H9 (cell line): ENCODE data around the gene DPH6. TPM values are rescaled to one million over a fixed set of nuclear protein-coding genes. Genes with fewer than 3 reads are reported as not detected.

Source experiments
- DNase-seq: peaks from one replicate; pipeline ENCODE4 v3.0.0-alpha.2; 2017
- H2AFZ ChIP-seq: one replicate; pipeline ENCODE4 v1.6.1; 2013; ENCODE audit warnings: mild to moderate bottlenecking, low read length, control low read depth, moderate library complexity
- H2AK5ac ChIP-seq: 2 replicates; pipeline ENCODE4 v1.6.1; 2013; ENCODE audit warnings: low read length, control low read depth, mixed read lengths; ENCODE audit not compliant: insufficient read length
- H2BK120ac ChIP-seq: one replicate; pipeline ENCODE4 v1.6.1; 2013; ENCODE audit warnings: low read depth, mild to moderate bottlenecking, low read length, control low read depth, inconsistent platforms; ENCODE audit not compliant: poor library complexity, severe bottlenecking
- H2BK12ac ChIP-seq: 2 replicates; pipeline ENCODE4 v1.6.1; 2013; ENCODE audit warnings: low read length, control low read depth, mixed read lengths, low read depth; ENCODE audit not compliant: insufficient read length
- H2BK15ac ChIP-seq: 2 replicates; pipeline ENCODE4 v1.6.1; 2013; ENCODE audit warnings: low read depth, low read length, control low read depth
- H2BK20ac ChIP-seq: one replicate; pipeline ENCODE4 v1.6.1; 2013; ENCODE audit warnings: low read depth, mild to moderate bottlenecking, low read length, control low read depth, inconsistent platforms; ENCODE audit not compliant: poor library complexity, severe bottlenecking
- H2BK5ac ChIP-seq: 2 replicates; pipeline ENCODE4 v1.6.1; 2013; ENCODE audit warnings: low read length, control low read depth, mixed read lengths; ENCODE audit not compliant: insufficient read length
- H3K14ac ChIP-seq: 2 replicates; pipeline ENCODE4 v1.6.1; 2013; ENCODE audit warnings: low read length, control low read depth; ENCODE audit not compliant: insufficient read depth
- H3K18ac ChIP-seq: 2 replicates; pipeline ENCODE4 v1.6.1; 2013; ENCODE audit warnings: low read depth, mild to moderate bottlenecking, mixed read lengths, low read length, control low read depth; ENCODE audit not compliant: insufficient read length
- H3K23ac ChIP-seq: 2 replicates; pipeline ENCODE4 v1.6.1; 2013; ENCODE audit warnings: low read length, control low read depth, mixed read lengths, low read depth; ENCODE audit not compliant: insufficient read length
- H3K23me2 ChIP-seq: 2 replicates; pipeline ENCODE4 v1.6.1; 2013; ENCODE audit warnings: low read depth, mild to moderate bottlenecking, mixed read lengths, low read length, control low read depth; ENCODE audit not compliant: insufficient read length, poor library complexity, severe bottlenecking
- H3K27ac ChIP-seq: 2 replicates; pipeline ENCODE4 v1.5.1; 2013; ENCODE audit warnings: low read length, control low read depth, mixed read lengths, low read depth; ENCODE audit not compliant: insufficient read length
- H3K27me3 ChIP-seq: 2 replicates; pipeline ENCODE4 v1.6.1; 2013; ENCODE audit warnings: low read length, control low read depth, inconsistent platforms; ENCODE audit not compliant: insufficient read depth
- H3K4ac ChIP-seq: 2 replicates; pipeline ENCODE4 v1.6.1; 2013; ENCODE audit warnings: low read depth, mild to moderate bottlenecking, control low read depth, inconsistent platforms, low read length, moderate library complexity
- H3K4me1 ChIP-seq: 2 replicates; pipeline ENCODE4 v1.6.1; 2013; ENCODE audit warnings: low read length, control low read depth, inconsistent platforms; ENCODE audit not compliant: insufficient read depth
- H3K4me2 ChIP-seq: 2 replicates; pipeline ENCODE4 v1.6.1; 2013; ENCODE audit warnings: low read length, control low read depth, mixed read lengths; ENCODE audit not compliant: insufficient read length, insufficient read depth
- H3K56ac ChIP-seq: 2 replicates; pipeline ENCODE4 v1.6.1; 2013; ENCODE audit warnings: low read depth, mild to moderate bottlenecking, mixed read lengths, low read length, control low read depth; ENCODE audit not compliant: insufficient read length
- H3K79me1 ChIP-seq: 2 replicates; pipeline ENCODE4 v1.6.1; 2013; ENCODE audit warnings: low read depth, mild to moderate bottlenecking, moderate library complexity, low read length, control low read depth, inconsistent platforms; ENCODE audit not compliant: insufficient read depth, poor library complexity, severe bottlenecking
- H3K79me2 ChIP-seq: 2 replicates; pipeline ENCODE4 v1.6.1; 2013; ENCODE audit warnings: low read length, control low read depth, inconsistent platforms; ENCODE audit not compliant: insufficient read depth
- H3K9ac ChIP-seq: 2 replicates; pipeline ENCODE4 v1.6.1; 2013; ENCODE audit warnings: low read length, control low read depth, mixed read lengths; ENCODE audit not compliant: insufficient read length; ENCODE audit errors: extremely low read depth
- H3K9me3 ChIP-seq: one replicate; pipeline ENCODE4 v1.6.1; 2013; ENCODE audit warnings: low read depth, low read length, inconsistent platforms; ENCODE audit not compliant: control insufficient read depth
- H3T11ph ChIP-seq: one replicate; pipeline ENCODE4 v1.6.1; 2013; ENCODE audit warnings: mild to moderate bottlenecking, low read length, control low read depth, inconsistent platforms
- H4K20me1 ChIP-seq: one replicate; pipeline ENCODE4 v1.6.1; 2013; ENCODE audit not compliant: control insufficient read depth, insufficient read length, insufficient read depth
- H4K5ac ChIP-seq: 2 replicates; pipeline ENCODE4 v1.6.1; 2013; ENCODE audit warnings: low read depth, mild to moderate bottlenecking, mixed read lengths, low read length, control low read depth; ENCODE audit not compliant: insufficient read length
- H4K8ac ChIP-seq: replicated peaks from 2 replicates; pipeline ENCODE4 v1.6.1; 2013; ENCODE audit warnings: low read length, control low read depth, mixed read lengths, low read depth; ENCODE audit not compliant: insufficient read length
- H4K91ac ChIP-seq: 2 replicates; pipeline ENCODE4 v1.6.1; 2013; ENCODE audit warnings: low read depth, mild to moderate bottlenecking, moderate library complexity, mixed read lengths, low read length, control low read depth; ENCODE audit not compliant: insufficient read length
- H3K27ac Mint-ChIP-seq, 3 experiments: 2 replicates in 2 of 3; 3 replicates in 1 of 3; pipeline ENCODE4 v1.8.0; 2020 to 2021; ENCODE audit warnings: mixed read lengths in 3 of 3, mild to moderate bottlenecking in 1 of 3, moderate library complexity in 1 of 3
- H3K27me3 Mint-ChIP-seq: 2 replicates; pipeline ENCODE4 v1.8.0; 2021; ENCODE audit warnings: low read depth, mild to moderate bottlenecking, moderate library complexity, mixed read lengths
- H3K36me3 Mint-ChIP-seq, 3 experiments: 2 replicates in 2 of 3; 3 replicates in 1 of 3; pipeline ENCODE4 v1.8.0; 2020 to 2021; ENCODE audit warnings: low read depth in 3 of 3, mixed read lengths in 3 of 3; ENCODE audit not compliant: insufficient read depth in 1 of 3
- H3K4me1 Mint-ChIP-seq, 2 experiments: 2 replicates each; pipeline ENCODE4 v1.8.0; 2020; ENCODE audit warnings: mixed read lengths in 2 of 2
- H3K4me3 Mint-ChIP-seq, 2 experiments: 2 replicates in 1 of 2; 3 replicates in 1 of 2; pipeline ENCODE4 v1.8.0; 2020 to 2021; ENCODE audit warnings: mild to moderate bottlenecking in 2 of 2, mixed read lengths in 2 of 2, moderate library complexity in 1 of 2
- H3K9me3 Mint-ChIP-seq, 2 experiments: 2 replicates in 1 of 2; 3 replicates in 1 of 2; pipeline ENCODE4 v1.8.0; 2020; ENCODE audit warnings: mild to moderate bottlenecking in 2 of 2, mixed read lengths in 2 of 2, moderate library complexity in 1 of 2
- WGBS: extraction: QIAGEN DNeasy Blood & Tissue Kit; methylation state at CpG from one replicate; pipeline ENCODE4 v1.1.7; 2013; ENCODE audit warnings: missing lambda C conversion rate, low lambda C conversion rate, mixed read lengths; ENCODE audit not compliant: insufficient read length; ENCODE audit errors: extremely low coverage; 5-methylcytosine and 5-hydroxymethylcytosine counted together
- total RNA-seq: library from RNA; stranded (reverse); gene quantifications from 2 replicates; pipeline ENCODE4 v1.2.1, GENCODE V29; 2021
- TF ChIP-seq, protein P1 (sequence below): fragments of 200-600 bp; sonication (generic); conservative IDR thresholded peaks from 3 replicates; pipeline ENCODE4 v1.8.0; 2021; ENCODE audit warnings: antibody characterized with exemption, mild to moderate bottlenecking

The DPH6 gene
- total RNA-seq, 1 experiment from 2014 or later: 42.0 TPM

DNA sequence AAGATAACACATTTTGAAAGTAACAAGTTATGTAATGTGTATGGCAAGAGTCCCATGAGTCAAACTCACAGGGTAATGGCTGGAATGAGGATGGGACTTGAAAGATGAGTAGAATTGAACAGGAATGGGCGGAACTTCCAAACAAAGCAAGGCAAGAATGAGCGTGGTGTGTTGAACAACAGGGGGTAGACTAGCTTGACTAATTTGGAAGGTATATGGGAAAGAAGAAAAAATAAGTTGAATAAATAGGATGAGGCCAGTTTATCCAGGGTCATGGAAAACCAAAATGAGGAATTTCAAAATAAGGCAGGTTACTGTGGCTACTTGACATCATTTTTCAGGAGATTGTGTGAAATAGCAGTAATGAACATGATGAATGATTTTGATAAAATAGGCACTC is 2.5 kb upstream of the DPH6 start:
- no peaks in the 10 kb centered on the region for H4K20me1 ChIP-seq
- H3K4me2 ChIP-seq: peak overlapping the region; percentile 64
- H3T11ph ChIP-seq: no peak overlapping the region
- peaks cover 11% of the 10 kb centered on the region; the same call in 1 of the 2 replicates for H3K4me1 ChIP-seq
- H4K8ac ChIP-seq: no peak overlapping the region
- no peak overlapping the region for H3K23ac ChIP-seq
- Mint-ChIP-seq H3K4me1 (peaks cover 59% of the 10 kb centered on the region in 2 experiments), H3K27me3 (no peaks in the 10 kb centered on the region), H3K4me3 (peak overlapping the region; percentile 44 to 85), H3K36me3 (peaks cover 0 to 3% (median 0%) of the 10 kb centered on the region in 3 experiments; a peak in 2 of 7 replicates), H3K9me3 (no peaks in the 10 kb centered on the region; a peak in 1 of 5 replicates), H3K27ac (peak overlapping the region; percentile 52 to 97 (median 92); a peak in 6 of 7 replicates)
- H2AK5ac ChIP-seq: no peak overlapping the region
- no CpG with 5 or more reads among the region's 2 CpGs for WGBS
- no peak overlapping the region for H4K91ac ChIP-seq
- H2BK5ac ChIP-seq: no peak overlapping the region
- no peaks in the 10 kb centered on the region for H3K27me3 ChIP-seq
- H2BK12ac ChIP-seq: no peak overlapping the region
- no peak overlapping the region for H3K4ac ChIP-seq
- peaks cover 9% of the 10 kb centered on the region for H3K23me2 ChIP-seq
- H2BK20ac ChIP-seq: no peak overlapping the region
- DNase-seq: peak; percentile 51
- H4K5ac ChIP-seq: no peak overlapping the region
- no peaks in the 10 kb centered on the region for H3K79me1 ChIP-seq
- no peak overlapping the region for H2AFZ ChIP-seq
- TF ChIP-seq, protein P1, sequence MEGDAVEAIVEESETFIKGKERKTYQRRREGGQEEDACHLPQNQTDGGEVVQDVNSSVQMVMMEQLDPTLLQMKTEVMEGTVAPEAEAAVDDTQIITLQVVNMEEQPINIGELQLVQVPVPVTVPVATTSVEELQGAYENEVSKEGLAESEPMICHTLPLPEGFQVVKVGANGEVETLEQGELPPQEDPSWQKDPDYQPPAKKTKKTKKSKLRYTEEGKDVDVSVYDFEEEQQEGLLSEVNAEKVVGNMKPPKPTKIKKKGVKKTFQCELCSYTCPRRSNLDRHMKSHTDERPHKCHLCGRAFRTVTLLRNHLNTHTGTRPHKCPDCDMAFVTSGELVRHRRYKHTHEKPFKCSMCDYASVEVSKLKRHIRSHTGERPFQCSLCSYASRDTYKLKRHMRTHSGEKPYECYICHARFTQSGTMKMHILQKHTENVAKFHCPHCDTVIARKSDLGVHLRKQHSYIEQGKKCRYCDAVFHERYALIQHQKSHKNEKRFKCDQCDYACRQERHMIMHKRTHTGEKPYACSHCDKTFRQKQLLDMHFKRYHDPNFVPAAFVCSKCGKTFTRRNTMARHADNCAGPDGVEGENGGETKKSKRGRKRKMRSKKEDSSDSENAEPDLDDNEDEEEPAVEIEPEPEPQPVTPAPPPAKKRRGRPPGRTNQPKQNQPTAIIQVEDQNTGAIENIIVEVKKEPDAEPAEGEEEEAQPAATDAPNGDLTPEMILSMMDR: no peak
- H3K79me2 ChIP-seq: no peaks in the 10 kb centered on the region
- no peak overlapping the region for H3K9ac ChIP-seq
- H3K18ac ChIP-seq: no peak overlapping the region
- H2BK15ac ChIP-seq: no peak overlapping the region
- no peak overlapping the region for H3K56ac ChIP-seq
- no peak overlapping the region for H2BK120ac ChIP-seq
- no peaks in the 10 kb centered on the region for H3K9me3 ChIP-seq
- H3K14ac ChIP-seq: no peak overlapping the region
- H3K27ac ChIP-seq: peak overlapping the region; percentile 78
